Mucosa of rectum (tissue), 2 donors: ENCODE data around the gene LGALS3.

Experiments
- H3K27ac ChIP-seq, 2 donors: one replicate each; pipeline ENCODE4 v1.7.0; 2013; ENCODE audit warnings: inconsistent platforms in 2 of 2, low read depth in 2 of 2, low read length in 2 of 2
- H3K27me3 ChIP-seq, 2 donors: one replicate each; pipeline ENCODE4 v1.7.0; 2013; ENCODE audit warnings: low read length in 2 of 2; ENCODE audit not compliant: control insufficient read depth in 2 of 2, insufficient read depth in 2 of 2
- H3K36me3 ChIP-seq, 2 donors: one replicate each; pipeline ENCODE4 v1.7.0; 2013; ENCODE audit warnings: low read length in 2 of 2; ENCODE audit not compliant: control insufficient read depth in 2 of 2, insufficient read depth in 2 of 2
- H3K4me1 ChIP-seq, 2 donors: one replicate each; pipeline ENCODE4 v1.7.0; 2013; ENCODE audit warnings: low read length in 2 of 2, mild to moderate bottlenecking in 1 of 2; ENCODE audit not compliant: control insufficient read depth in 2 of 2, insufficient read depth in 2 of 2
- H3K4me3 ChIP-seq, 2 donors: one replicate each; pipeline ENCODE4 v1.7.0; 2013; ENCODE audit warnings: low read length in 2 of 2
- H3K9ac ChIP-seq, 2 donors: one replicate each; pipeline ENCODE4 v1.7.0; 2013; ENCODE audit warnings: low read length in 2 of 2, low read depth in 1 of 2, mild to moderate bottlenecking in 1 of 2
- H3K9me3 ChIP-seq, 2 donors: one replicate each; pipeline ENCODE4 v1.7.0; 2013; ENCODE audit warnings: low read length in 2 of 2; ENCODE audit not compliant: control insufficient read depth in 2 of 2
- donor health status: healthy.
- donor health status: Normal muscosa, but diverticular disease.

Gene LGALS3

DNA sequence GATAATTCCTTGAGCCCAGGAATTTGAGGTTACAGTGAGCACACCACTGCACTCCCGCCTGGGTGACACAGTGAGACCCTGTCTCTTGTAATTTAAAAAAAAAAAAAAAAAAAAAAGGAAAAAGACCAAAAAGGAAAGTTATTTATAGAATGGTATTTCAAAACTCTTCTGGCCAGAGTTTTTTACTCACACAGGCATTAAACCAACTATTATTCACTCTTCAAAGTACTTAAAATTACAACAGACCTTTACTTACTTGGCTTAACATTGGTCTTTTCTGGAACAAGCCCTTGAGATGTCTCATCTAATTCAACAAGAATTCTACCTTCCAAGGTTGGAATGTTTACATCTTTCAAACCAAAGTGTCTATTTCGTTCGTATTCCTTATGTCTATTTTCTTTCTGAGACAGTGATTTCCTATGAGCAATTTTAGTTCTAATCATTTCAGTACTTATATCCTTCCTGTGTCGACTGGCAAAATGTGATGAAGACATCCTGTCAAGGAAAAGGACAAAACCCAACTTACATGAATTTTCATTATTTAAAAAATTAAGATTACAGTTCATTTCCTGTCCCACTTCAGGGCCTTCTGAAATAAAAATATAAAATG, 59.7 kb downstream of the LGALS3 start:
- Histone ChIP-seq H3K27ac (no peak overlapping the region), H3K27me3 (no peaks in the 10 kb centered on the region), H3K9me3 (no peaks in the 10 kb centered on the region)

DNA sequence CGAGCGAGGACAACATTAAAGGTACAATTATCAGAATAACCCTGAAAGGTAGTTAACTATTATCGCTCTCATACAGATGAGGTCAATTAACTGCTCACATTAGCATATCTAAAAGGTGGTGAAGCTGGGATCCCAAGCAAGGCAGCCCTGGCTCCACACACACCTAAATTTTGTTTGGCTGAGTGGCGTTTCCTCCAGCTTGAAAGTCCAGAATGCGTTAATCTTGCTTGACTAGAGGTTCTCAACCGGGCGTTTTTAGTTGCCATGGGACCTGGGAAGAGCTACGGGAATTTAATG, 61.8 kb downstream of the LGALS3 start:
- Histone ChIP-seq H3K9ac (peak overlapping the region; percentile 20 to 69), H3K4me1 (peaks cover 6 to 10% of the 10 kb centered on the region in 2 donors), H3K27ac (no peak overlapping the region), H3K36me3 (no peaks in the 10 kb centered on the region), H3K9me3 (no peaks in the 10 kb centered on the region), H3K4me3 (peak overlapping the region; percentile 86 to 92), H3K27me3 (no peaks in the 10 kb centered on the region)

More for the DNA sequence above, 59.7 kb downstream of the LGALS3 start:
- H3K36me3 ChIP-seq = no peaks in the 10 kb centered on the region
- no peak overlapping the region for H3K9ac ChIP-seq
- peaks cover 6 to 10% of the 10 kb centered on the region in 2 donors for H3K4me1 ChIP-seq
- H3K4me3 ChIP-seq = no peak overlapping the region

DNA sequence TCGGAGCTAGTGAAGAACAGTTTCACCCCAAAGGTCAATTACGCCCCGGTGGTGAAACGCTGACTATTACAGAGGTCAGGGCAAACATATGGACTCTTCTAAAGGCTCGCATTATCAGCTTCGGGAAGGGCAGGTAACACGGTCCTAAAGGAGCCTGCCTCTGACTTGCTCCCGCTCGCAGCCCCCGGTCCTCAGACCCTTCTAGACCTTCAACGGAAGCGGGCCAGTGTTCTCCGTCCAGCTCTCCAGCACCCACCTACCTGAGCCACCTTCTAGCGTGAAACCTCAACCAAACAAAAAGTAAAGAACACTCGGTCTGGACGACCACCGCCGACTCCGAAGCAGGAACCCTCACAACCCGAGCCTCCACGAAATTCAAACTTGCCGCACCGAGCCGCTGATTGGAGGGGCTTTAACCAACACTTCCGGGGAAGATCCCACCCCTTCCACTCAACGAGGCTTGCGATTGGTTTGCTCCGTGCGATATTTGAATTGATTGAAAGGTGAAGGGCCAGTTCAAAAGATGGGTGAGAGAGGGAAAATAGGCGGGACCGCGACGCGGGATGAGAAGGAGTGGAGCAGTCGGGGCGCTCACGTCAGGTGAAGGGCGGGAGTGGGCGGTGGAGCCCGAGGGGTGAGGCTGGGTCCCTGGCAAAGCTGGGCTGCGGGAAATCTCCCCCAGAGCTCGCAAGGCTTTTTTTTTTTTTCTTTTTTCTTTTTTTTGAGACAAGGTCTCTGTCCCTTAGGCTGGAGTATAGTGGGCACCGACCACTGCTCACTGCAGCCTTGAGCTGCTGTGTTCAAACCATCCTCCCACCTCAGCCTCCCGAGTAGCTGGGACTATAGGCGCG, 62.4 kb downstream of the LGALS3 start, which contains the start of gene DLGAP5:
Gene DLGAP5, minus strand, starts transcription at position 383 of the 851 bp plus-strand sequence. CDS start 2,406 bp downstream, outside the sequence.
- no peaks in the 10 kb centered on the region for H3K9me3 ChIP-seq
- peaks cover 6 to 10% of the 10 kb centered on the region in 2 donors for H3K4me1 ChIP-seq
- no peaks in the 10 kb centered on the region for H3K36me3 ChIP-seq
- H3K27me3 ChIP-seq = no peaks in the 10 kb centered on the region
- peak within 1 kb of the TSS; percentile 86 to 92 for H3K4me3 ChIP-seq
- H3K27ac ChIP-seq = peak within 1 kb of the TSS; percentile 58 to 65
- H3K9ac ChIP-seq = peak within 1 kb of the TSS; percentile 74 to 88

DNA sequence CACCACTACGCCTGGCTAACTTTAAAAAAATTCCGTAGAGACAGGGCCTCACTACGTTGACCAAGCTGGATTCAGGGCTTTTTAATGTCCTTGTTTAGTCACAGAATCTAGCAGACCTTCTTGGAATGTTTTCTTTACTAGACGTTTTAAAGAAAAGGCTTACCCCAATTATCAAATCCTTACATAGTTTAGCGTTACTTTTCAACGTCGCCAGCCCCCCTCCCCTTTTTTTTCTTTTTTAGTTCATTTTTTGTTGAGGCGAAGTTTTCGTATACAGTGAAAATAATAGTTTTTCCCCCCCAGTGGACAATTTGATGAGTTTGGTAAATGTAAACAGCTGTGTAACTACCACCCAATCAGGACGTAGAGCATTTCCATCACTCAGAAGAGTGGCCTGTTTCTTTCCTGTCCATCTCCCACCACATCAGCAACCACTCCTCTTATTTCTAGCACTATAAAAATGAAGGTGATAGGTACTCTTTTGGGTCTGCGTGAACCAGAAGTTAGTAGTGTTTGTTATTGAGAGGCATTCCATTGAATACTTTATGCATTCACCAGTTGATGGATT, 63.1 kb downstream of the LGALS3 start:
- no peaks in the 10 kb centered on the region for H3K27me3 ChIP-seq
- H3K9me3 ChIP-seq = no peaks in the 10 kb centered on the region
- peak overlapping the region; percentile 86 to 92 for H3K4me3 ChIP-seq
- peaks cover 6 to 10% of the 10 kb centered on the region in 2 donors for H3K4me1 ChIP-seq
- H3K36me3 ChIP-seq = no peaks in the 10 kb centered on the region
- H3K27ac ChIP-seq = peak overlapping the region; percentile 58 to 65
- H3K9ac ChIP-seq = peak overlapping the region; percentile 74 to 88

DNA sequence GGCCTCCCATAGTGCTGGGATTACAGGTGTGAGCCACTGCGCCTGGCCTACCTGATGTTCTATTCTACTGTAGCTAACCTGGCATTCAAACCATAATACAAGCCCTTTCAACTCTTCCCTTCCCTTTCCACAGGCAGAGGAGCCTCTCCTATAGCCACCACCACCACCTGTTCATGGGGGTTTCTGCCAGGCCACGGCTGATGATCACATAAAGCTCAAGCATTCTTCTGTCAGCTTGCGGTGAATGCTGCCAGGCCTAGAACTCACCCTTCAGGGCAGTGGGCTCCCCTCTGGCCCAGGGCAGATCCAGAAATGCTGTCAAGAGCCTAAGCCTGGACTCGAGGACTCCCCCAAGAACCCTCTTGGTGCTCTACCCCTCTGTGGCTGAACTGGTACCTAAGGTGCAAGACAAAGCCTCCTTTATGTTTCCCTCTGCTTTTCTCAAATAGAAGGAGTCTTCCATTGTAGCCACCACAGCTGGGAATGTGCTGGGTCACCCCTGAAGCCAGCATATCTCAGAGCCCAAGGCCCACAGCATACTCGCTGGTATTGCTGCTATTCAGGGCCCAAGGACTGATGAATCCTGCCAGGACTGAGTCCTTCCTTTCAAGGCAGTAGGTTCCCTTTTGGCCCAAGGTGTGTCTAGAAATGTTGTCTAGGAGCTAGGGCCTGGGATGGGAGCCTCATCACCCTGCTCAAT, 65.8 kb downstream of the LGALS3 start:
- H3K4me3 ChIP-seq = no peak overlapping the region
- H3K36me3 ChIP-seq = no peaks in the 10 kb centered on the region
- H3K9me3 ChIP-seq = no peaks in the 10 kb centered on the region
- H3K9ac ChIP-seq = no peak overlapping the region
- H3K4me1 ChIP-seq = peaks cover 6 to 10% of the 10 kb centered on the region in 2 donors
- H3K27me3 ChIP-seq = no peaks in the 10 kb centered on the region
- H3K27ac ChIP-seq = no peak overlapping the region
